CD1c-positive myeloid dendritic cell (primary cell): ENCODE results near the gene SLC25A21.
"Not testable (repeated sequence)": the region's sequence is repeated elsewhere in the genome, so short reads cannot be mapped to it uniquely, and the experiment has no call there.

Source experiments
- DNase-seq: peaks from one replicate; pipeline ENCODE4 v3.0.0-alpha.2; 2016; ENCODE audit errors: extremely low spot score

The SLC25A21 gene

GRCh38 chr14:36942522-36943245 lies 229.7 kb downstream of the SLC25A21 start:
- DNase-seq, result no peak

- peak; percentile 42 for DNase-seq
Observed at GRCh38 chr14:36941783-36942521, 230.5 kb downstream of the SLC25A21 start.

GRCh38 chr14:36940476-36940875 lies 231.9 kb downstream of the SLC25A21 start:
- DNase-seq, result no peak

- no peak for DNase-seq
Observed at GRCh38 chr14:36939265-36939664, 233.1 kb downstream of the SLC25A21 start.

- no peak for DNase-seq
Observed at GRCh38 chr14:36938678-36939077, 233.7 kb downstream of the SLC25A21 start.

- no peak for DNase-seq
Observed at GRCh38 chr14:36935976-36936678, 236.3 kb downstream of the SLC25A21 start.

- DNase-seq, result no peak
Observed at GRCh38 chr14:36934304-36934703, 238.1 kb downstream of the SLC25A21 start.

GRCh38 chr14:36931791-36932190 lies 240.6 kb downstream of the SLC25A21 start:
- no peak for DNase-seq

GRCh38 chr14:36928432-36928831 lies 244.0 kb downstream of the SLC25A21 start:
- no peak for DNase-seq

- DNase-seq, result no peak
Observed at GRCh38 chr14:36925094-36925493, 247.3 kb downstream of the SLC25A21 start.

GRCh38 chr14:36916668-36917067 lies 255.7 kb downstream of the SLC25A21 start:
- DNase-seq, result no peak

GRCh38 chr14:36915081-36915480 lies 257.3 kb downstream of the SLC25A21 start:
- no peak for DNase-seq

- no peak for DNase-seq
Observed at GRCh38 chr14:36910578-36910977, 261.8 kb downstream of the SLC25A21 start.

- DNase-seq, result no peak
Observed at GRCh38 chr14:36905272-36905888, 267.0 kb downstream of the SLC25A21 start.

- no peak for DNase-seq
Observed at GRCh38 chr14:36901861-36902260, 270.5 kb downstream of the SLC25A21 start.

- DNase-seq, result no peak
Observed at GRCh38 chr14:36900846-36901245, 271.6 kb downstream of the SLC25A21 start.

GRCh38 chr14:36896300-36896699 lies 276.1 kb downstream of the SLC25A21 start:
- DNase-seq, result not testable (repeated sequence)

GRCh38 chr14:36884049-36884448 lies 288.4 kb downstream of the SLC25A21 start:
- no peak for DNase-seq

GRCh38 chr14:36880276-36880675 lies 292.1 kb downstream of the SLC25A21 start:
- no peak for DNase-seq

- DNase-seq, result no peak
Observed at GRCh38 chr14:36879558-36879957, 292.8 kb downstream of the SLC25A21 start.

GRCh38 chr14:36874396-36875138 lies 297.8 kb downstream of the SLC25A21 start:
- no peak for DNase-seq
